PFSK-1 (cell line): ENCODE data around the gene TMEM9.

Experiments
- POLR2AphosphoS5 ChIP-seq: IDR thresholded peaks from 2 replicates; pipeline ENCODE4 v1.6.1; 2012; ENCODE audit warnings: low read depth, mild to moderate bottlenecking, control low read depth, low read length, moderate library complexity
- TF ChIP-seq, protein P1 (sequence below), 2 experiments: IDR thresholded peaks; 2 replicates each; pipeline versions ENCODE4 v1.6.1 to v1.8.0; 2011 to 2012; ENCODE audit warnings: low read depth in 2 of 2, low read length in 2 of 2, control low read depth in 1 of 2, inconsistent platforms in 1 of 2, mild to moderate bottlenecking in 1 of 2, moderate library complexity in 1 of 2; ENCODE audit not compliant: insufficient read depth in 1 of 2

DNA sequence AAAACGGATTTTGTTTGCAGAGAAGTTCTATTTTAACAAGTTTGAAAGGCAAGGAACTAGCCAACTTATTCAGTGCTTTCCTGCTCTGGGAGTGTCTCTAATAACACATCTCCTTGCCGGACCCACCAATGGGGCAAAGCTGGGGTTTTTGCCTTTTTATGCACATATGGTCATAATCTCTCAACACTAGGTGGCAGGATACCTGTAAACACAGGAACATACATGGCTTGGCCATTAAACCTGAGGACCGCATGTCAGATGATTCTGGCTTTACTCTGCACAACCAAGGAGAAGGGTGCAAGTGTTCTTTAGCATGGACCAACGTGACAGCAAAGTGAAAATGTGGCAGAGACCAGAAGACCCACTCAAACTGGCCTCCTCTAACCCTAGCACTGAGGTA lies 4.9 kb downstream of the TMEM9 start:
- TF ChIP-seq POLR2AphosphoS5, result no peak
- TF ChIP-seq, protein P1, sequence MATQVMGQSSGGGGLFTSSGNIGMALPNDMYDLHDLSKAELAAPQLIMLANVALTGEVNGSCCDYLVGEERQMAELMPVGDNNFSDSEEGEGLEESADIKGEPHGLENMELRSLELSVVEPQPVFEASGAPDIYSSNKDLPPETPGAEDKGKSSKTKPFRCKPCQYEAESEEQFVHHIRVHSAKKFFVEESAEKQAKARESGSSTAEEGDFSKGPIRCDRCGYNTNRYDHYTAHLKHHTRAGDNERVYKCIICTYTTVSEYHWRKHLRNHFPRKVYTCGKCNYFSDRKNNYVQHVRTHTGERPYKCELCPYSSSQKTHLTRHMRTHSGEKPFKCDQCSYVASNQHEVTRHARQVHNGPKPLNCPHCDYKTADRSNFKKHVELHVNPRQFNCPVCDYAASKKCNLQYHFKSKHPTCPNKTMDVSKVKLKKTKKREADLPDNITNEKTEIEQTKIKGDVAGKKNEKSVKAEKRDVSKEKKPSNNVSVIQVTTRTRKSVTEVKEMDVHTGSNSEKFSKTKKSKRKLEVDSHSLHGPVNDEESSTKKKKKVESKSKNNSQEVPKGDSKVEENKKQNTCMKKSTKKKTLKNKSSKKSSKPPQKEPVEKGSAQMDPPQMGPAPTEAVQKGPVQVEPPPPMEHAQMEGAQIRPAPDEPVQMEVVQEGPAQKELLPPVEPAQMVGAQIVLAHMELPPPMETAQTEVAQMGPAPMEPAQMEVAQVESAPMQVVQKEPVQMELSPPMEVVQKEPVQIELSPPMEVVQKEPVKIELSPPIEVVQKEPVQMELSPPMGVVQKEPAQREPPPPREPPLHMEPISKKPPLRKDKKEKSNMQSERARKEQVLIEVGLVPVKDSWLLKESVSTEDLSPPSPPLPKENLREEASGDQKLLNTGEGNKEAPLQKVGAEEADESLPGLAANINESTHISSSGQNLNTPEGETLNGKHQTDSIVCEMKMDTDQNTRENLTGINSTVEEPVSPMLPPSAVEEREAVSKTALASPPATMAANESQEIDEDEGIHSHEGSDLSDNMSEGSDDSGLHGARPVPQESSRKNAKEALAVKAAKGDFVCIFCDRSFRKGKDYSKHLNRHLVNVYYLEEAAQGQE (IDR thresholded peaks at IDR 0.05; ENCODE audit: insufficient read depth in 1 of 2, low read depth in 2 of 2, low read length in 2 of 2), result no peak
